LNCAP (cell line): ENCODE data around the gene TMEM62.

Source experiments
- CTCF ChIP-seq: fragments of 450-650 bp; IDR thresholded peaks from 2 replicates; pipeline ENCODE4 v1.5.1; 2017; ENCODE audit warnings: mild to moderate bottlenecking

Gene TMEM62

GRCh38 chr15:43165801-43166325, 32.5 kb downstream of the TMEM62 start:
- TF ChIP-seq CTCF = no peak

GRCh38 chr15:43168192-43169107, 35.1 kb downstream of the TMEM62 start:
- TF ChIP-seq CTCF = no peak

GRCh38 chr15:43169888-43170287, 36.5 kb downstream of the TMEM62 start:
- no peak for TF ChIP-seq CTCF

GRCh38 chr15:43183270-43183669, 49.9 kb downstream of the TMEM62 start:
- TF ChIP-seq CTCF = no peak

DNA sequence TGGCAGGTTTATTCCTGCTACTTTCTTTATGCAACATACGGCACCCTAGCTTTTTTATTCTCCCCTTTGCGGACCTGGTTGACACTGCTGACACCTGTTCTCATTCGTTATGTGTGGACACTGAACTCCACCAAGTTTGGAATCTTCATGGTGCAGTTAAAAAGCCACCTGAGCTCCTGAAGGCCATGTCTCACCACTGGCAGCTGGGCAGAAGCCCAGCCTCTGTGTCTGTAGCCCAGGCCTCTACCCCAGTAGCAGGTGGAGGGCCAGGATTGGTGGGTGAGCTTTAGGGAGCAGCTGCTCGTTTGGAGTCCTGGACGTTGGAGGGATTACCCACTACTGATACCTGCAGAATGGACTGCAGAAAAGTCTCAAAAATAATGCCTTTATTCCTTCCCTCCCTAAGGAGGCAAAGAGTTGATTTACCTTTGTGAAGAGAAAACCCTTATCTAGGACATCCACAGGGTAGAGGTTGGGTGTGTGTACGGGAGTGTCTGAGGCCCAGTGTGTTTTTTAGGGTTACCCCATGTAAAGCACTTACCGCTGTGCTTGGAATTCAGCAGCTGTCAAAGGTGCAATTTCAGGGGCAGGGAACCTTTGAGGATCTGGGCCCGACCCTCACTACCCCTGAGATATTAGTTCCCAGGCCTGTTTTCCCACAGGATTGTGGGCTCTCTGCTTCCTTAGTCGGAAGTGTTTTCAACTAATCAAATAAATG, 51.2 kb downstream of the TMEM62 start:
- TF ChIP-seq CTCF = no peak

GRCh38 chr15:43185157-43186002, 52.0 kb downstream of the TMEM62 start, which contains the start of gene CCNDBP1:
CCNDBP1 (plus strand) TSS chr15:43185403; CDS start chr15:43185499, 96 bp downstream.
- TF ChIP-seq CTCF = peak; percentile 42

- no peak for TF ChIP-seq CTCF
Observed at GRCh38 chr15:43186003-43186353, 52.6 kb downstream of the TMEM62 start.
